RWPE2 (cell line): ENCODE data around the gene FBXO41.

Experiments used
- ATAC-seq: fragments of 200-7000 bp; cut with Tn5 transposase; 3 replicates; pipeline ENCODE4 v1.9.1; 2021; ENCODE audit warnings: low read depth
- DNase-seq: peaks from one replicate; pipeline ENCODE4 v3.0.0-alpha.2; 2020; ENCODE audit warnings: low spot score
- H3K27ac ChIP-seq: fragments of 450-650 bp; 2 replicates; pipeline ENCODE4 v1.5.1; 2017; ENCODE audit warnings: mild to moderate bottlenecking; ENCODE audit not compliant: poor library complexity, severe bottlenecking
- H3K27me3 ChIP-seq: fragments of 250-450 bp; sonication (Bioruptor Pico); 2 replicates; pipeline ENCODE4 v1.5.1; 2021; ENCODE audit warnings: mild to moderate bottlenecking, moderate library complexity; ENCODE audit not compliant: insufficient read depth, poor library complexity, severe bottlenecking
- H3K36me3 ChIP-seq: fragments of 250-450 bp; sonication (Bioruptor Pico); 2 replicates; pipeline ENCODE4 v1.5.1; 2020; ENCODE audit warnings: low read depth, mild to moderate bottlenecking, moderate library complexity
- H3K4me1 ChIP-seq: fragments of 250-450 bp; sonication (Bioruptor Pico); 2 replicates; pipeline ENCODE4 v1.5.1; 2021; ENCODE audit warnings: mild to moderate bottlenecking, moderate library complexity; ENCODE audit not compliant: insufficient read depth, poor library complexity, severe bottlenecking
- H3K4me3 ChIP-seq: fragments of 250-450 bp; sonication (Bioruptor Pico); 2 replicates; pipeline ENCODE4 v1.5.1; 2021; ENCODE audit warnings: mild to moderate bottlenecking, moderate library complexity; ENCODE audit not compliant: severe bottlenecking
- H3K9me3 ChIP-seq: fragments of 250-450 bp; sonication (Bioruptor Pico); 2 replicates; pipeline ENCODE4 v1.5.1; 2021; ENCODE audit warnings: mild to moderate bottlenecking, moderate library complexity; ENCODE audit not compliant: severe bottlenecking
- TF ChIP-seq, protein P1 (sequence below): fragments of 450-650 bp; IDR thresholded peaks from one replicate; pipeline ENCODE4 v1.5.1; 2017; ENCODE audit warnings: mild to moderate bottlenecking, moderate library complexity; ENCODE audit not compliant: poor library complexity, severe bottlenecking

The FBXO41 gene

DNA sequence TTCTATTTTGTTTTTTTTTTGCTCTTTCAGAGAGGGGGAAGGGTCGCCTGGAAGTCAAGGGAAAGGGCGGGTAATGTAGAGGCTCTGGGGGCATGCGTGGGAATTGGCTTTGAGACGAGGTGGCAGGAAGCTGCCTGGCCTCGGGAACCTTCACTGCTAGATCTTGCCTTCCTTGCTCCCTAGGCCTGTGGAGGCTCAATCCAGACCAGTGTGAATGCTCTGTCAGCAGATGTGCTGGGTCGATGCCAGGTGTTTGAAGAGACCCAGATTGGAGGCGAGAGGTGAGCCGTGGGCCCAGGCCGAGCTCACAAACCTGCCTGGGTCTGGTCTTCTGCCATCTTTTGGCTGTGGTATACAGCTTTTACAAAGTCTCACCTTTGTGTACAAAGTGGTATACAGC lies 34.6 kb downstream of the FBXO41 start:
- no peak overlapping the region for H3K27ac ChIP-seq
- ATAC-seq (no peak), DNase-seq (no peak)
- no peak overlapping the region for H3K4me3 ChIP-seq
- peaks cover 94% of the 10 kb centered on the region for H3K36me3 ChIP-seq
- H3K4me1 ChIP-seq = peaks cover 3% of the 10 kb centered on the region
- TF ChIP-seq, protein P1, sequence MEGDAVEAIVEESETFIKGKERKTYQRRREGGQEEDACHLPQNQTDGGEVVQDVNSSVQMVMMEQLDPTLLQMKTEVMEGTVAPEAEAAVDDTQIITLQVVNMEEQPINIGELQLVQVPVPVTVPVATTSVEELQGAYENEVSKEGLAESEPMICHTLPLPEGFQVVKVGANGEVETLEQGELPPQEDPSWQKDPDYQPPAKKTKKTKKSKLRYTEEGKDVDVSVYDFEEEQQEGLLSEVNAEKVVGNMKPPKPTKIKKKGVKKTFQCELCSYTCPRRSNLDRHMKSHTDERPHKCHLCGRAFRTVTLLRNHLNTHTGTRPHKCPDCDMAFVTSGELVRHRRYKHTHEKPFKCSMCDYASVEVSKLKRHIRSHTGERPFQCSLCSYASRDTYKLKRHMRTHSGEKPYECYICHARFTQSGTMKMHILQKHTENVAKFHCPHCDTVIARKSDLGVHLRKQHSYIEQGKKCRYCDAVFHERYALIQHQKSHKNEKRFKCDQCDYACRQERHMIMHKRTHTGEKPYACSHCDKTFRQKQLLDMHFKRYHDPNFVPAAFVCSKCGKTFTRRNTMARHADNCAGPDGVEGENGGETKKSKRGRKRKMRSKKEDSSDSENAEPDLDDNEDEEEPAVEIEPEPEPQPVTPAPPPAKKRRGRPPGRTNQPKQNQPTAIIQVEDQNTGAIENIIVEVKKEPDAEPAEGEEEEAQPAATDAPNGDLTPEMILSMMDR = no peak
- no peaks in the 10 kb centered on the region for H3K9me3 ChIP-seq
- no peaks in the 10 kb centered on the region for H3K27me3 ChIP-seq

DNA sequence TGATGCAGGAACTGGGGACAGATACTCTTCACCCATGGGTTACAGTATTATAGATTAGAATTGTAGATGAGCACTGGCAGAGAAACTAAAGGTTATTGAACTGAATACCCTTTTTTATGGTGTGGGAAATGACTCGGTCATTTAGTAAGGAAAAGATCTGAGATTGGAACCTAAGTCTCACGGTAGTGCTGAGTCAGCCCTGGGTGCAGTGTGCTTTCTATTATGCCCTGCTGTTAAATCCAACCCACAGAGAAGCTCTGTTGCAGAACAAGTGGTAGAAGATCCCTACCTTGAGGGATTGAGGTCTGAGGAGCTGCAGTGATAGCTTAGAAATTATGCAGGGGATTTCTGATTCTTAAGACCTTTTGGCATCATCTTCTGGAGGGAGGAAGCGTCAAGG lies 37.4 kb downstream of the FBXO41 start:
- Histone ChIP-seq H3K36me3 (peaks cover 93% of the 10 kb centered on the region), H3K4me3 (no peak overlapping the region), H3K27me3 (no peaks in the 10 kb centered on the region), H3K27ac (no peak overlapping the region), H3K9me3 (no peaks in the 10 kb centered on the region), H3K4me1 (peaks cover 8% of the 10 kb centered on the region)
- no peak for ATAC-seq
- DNase-seq = no peak
- TF ChIP-seq, protein P1 = no peak

DNA sequence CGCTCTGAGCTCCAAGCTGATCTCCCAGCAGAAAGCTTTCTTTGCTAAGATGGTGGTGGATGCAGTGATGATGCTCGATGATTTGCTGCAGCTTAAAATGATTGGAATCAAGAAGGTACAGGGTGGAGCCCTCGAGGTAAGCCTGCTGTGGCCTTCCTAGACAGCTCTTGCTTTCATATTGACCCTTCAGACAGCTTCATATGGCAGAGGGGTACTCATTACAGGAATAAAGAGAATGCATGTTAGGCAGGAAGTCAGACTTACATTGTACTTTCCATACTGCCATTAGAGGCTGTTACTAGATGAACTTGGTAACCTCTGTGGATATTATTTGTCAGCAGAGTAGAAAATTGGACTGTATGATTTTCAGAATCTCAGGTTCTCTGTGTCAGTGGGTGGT lies 39.7 kb downstream of the FBXO41 start:
- no peak overlapping the region for H3K4me3 ChIP-seq
- TF ChIP-seq, protein P1 = no peak
- H3K36me3 ChIP-seq = peaks cover 96% of the 10 kb centered on the region
- DNase-seq (no peak), ATAC-seq (no peak)
- no peaks in the 10 kb centered on the region for H3K9me3 ChIP-seq
- peak overlapping the region; percentile 26 for H3K27ac ChIP-seq
- H3K4me1 ChIP-seq = peaks cover 8% of the 10 kb centered on the region
- H3K27me3 ChIP-seq = no peaks in the 10 kb centered on the region

DNA sequence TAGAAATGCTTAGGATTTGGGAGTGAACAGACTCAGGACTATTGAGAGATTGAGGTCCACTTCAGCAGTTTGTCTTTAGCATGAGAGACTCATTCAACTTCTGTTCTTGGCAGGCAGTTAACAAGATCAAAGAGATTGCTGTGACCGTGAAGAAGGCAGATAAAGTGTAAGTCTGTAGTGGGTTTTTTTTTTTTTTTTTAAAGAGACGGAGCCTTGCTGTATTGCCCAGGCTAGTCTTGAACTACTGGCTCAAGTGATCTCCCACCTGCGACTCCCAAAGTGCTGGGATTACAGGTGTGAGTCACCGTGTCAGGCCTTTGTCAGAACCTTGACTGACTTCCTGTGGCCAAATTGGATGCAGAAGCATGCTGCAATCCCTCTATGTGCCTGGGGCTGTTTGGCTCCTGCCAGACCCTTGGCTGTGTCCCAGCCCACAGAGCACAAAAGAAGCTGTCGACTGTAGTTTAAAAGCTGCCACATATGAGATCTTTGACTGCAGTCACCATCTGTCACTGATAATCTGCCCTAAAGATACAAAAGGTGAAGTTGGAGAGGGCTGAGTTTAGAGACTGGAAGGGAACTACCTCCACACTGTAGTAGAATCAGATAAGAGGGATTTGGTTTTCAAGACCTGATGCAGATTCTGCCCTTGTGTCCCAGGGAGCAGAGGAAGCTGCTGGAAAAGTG lies 40.3 kb downstream of the FBXO41 start:
- H3K36me3 ChIP-seq = peaks cover 96% of the 10 kb centered on the region
- peak overlapping the region; percentile 26 for H3K27ac ChIP-seq
- DNase-seq (peak; percentile 87), ATAC-seq (peak; percentile 94)
- peaks cover 9% of the 10 kb centered on the region for H3K4me1 ChIP-seq
- TF ChIP-seq, protein P1 = no peak
- H3K27me3 ChIP-seq = no peaks in the 10 kb centered on the region
- H3K9me3 ChIP-seq = no peaks in the 10 kb centered on the region
- H3K4me3 ChIP-seq = no peak overlapping the region

DNA sequence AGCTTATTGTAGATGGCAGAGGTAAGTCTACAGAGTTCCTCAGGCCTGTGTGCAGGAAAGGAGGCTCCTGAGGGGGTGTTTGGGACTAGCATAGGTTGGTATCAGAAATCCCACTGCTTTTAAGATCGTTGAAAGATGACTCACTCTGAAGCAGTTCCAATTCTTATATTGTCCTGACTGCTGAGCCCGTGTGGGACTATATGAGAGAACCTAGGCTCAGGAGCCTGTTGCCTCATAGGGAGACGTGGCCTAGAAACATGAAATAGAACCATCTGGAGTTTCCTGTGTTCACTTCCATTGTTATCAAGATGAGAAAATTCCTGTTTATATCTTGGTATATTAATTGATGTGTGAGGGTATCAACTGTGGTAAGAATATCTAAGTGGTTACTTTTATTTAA lies 44.5 kb downstream of the FBXO41 start:
- H3K36me3 ChIP-seq = peaks cover 71% of the 10 kb centered on the region
- no peak overlapping the region for H3K27ac ChIP-seq
- TF ChIP-seq, protein P1 = no peak
- peak; percentile 30; the same call in 2 of the 3 replicates for ATAC-seq
- no peak overlapping the region for H3K4me3 ChIP-seq
- no peaks in the 10 kb centered on the region for H3K9me3 ChIP-seq
- no peaks in the 10 kb centered on the region for H3K27me3 ChIP-seq
- no peak for DNase-seq
- H3K4me1 ChIP-seq = peaks cover 21% of the 10 kb centered on the region
